Stomach (tissue), 9 donors: ENCODE results near the gene SNX1. TPM values are rescaled to one million over a fixed set of nuclear protein-coding genes. Genes with fewer than 3 reads are reported as not detected.
A peak's percentile ranks its signal among the peaks of the same experiment; 100 is the strongest.
"Not testable (repeated sequence)": the region's sequence is repeated elsewhere in the genome, so short reads cannot be mapped to it uniquely, and the experiment has no call there.

Source experiments
- DNase-seq, 2 donors: peaks; one replicate each; pipeline versions ENCODE4 v3.0.0 to v3.0.0-alpha.2; 2013 to 2019
- H3K27ac ChIP-seq, 5 donors: fragments of 200-600 bp in 4 of 5; sonication (generic) in 4 of 5; one replicate each; pipeline ENCODE4 v1.5.1; 2013 to 2019; ENCODE audit warnings: mild to moderate bottlenecking in 1 of 5, moderate library complexity in 1 of 5
- H3K27me3 ChIP-seq, 3 donors: fragments of 200-600 bp; sonication (generic); one replicate each; pipeline ENCODE4 v1.5.1; 2017 to 2019; ENCODE audit warnings: mixed run types in 1 of 3
- H3K36me3 ChIP-seq, 4 donors: fragments of 200-600 bp; sonication (generic); 1 replicate in 3 of 4; 2 replicates in 1 of 4; pipeline ENCODE4 v1.5.1; 2016 to 2019
- H3K4me1 ChIP-seq, 4 donors: fragments of 200-600 bp; sonication (generic); one replicate each; pipeline ENCODE4 v1.5.1; 2016 to 2019
- H3K4me3 ChIP-seq, 4 donors: fragments of 200-600 bp; sonication (generic) in 3 of 4; one replicate each; pipeline ENCODE4 v1.5.1; 2016 to 2019; ENCODE audit warnings: mild to moderate bottlenecking in 1 of 4
- H3K9me3 ChIP-seq, 4 donors: fragments of 200-600 bp; sonication (generic); one replicate each; pipeline ENCODE4 v1.5.1; 2016 to 2019
- CTCF ChIP-seq, 7 experiments: fragments of 450-650 bp in 4 of 7; fragments of 200-600 bp in 3 of 7; sonication (generic) in 3 of 7; IDR thresholded peaks; one replicate each; pipeline ENCODE4 v1.5.1; 2016 to 2019; ENCODE audit warnings: antibody characterized with exemption in 7 of 7, control low read depth in 2 of 7, mild to moderate bottlenecking in 1 of 7
- EP300 ChIP-seq: sonication (generic); formaldehyde crosslinking; IDR thresholded peaks from one replicate; pipeline ENCODE4 v1.6.1; 2017; ENCODE audit warnings: antibody characterized with exemption
- POLR2A ChIP-seq, 4 donors: fragments of 450-650 bp; IDR thresholded peaks; one replicate each; pipeline ENCODE4 v1.6.1; 2016; ENCODE audit warnings: antibody characterized with exemption in 4 of 4, control low read depth in 2 of 4, mild to moderate bottlenecking in 1 of 4, moderate library complexity in 1 of 4
- POLR2AphosphoS5 ChIP-seq, 3 donors: sonication (generic); formaldehyde crosslinking; IDR thresholded peaks; one replicate each; pipeline ENCODE4 v1.6.1; 2016; ENCODE audit warnings: antibody characterized with exemption in 3 of 3
- WGBS, 5 donors: extraction: QIAGEN DNeasy Blood & Tissue Kit in 3 of 5; methylation state at CpG; one replicate each; pipeline versions ENCODE4 v1.1.5 to v1.1.7; 2013 to 2018; 5-methylcytosine and 5-hydroxymethylcytosine counted together
- intact Hi-C: fragments of 100-400 bp; cut with DNase I; formaldehyde crosslinking; loops from one replicate; pipeline ENCODE4 v1.15.1; 2023; ENCODE audit warnings: low total_unique reads
- polyA plus RNA-seq, 3 donors: library from polyadenylated mRNA; stranded (reverse); fragments of 200-250 nt; gene quantifications; one replicate each; pipeline ENCODE4 v1.2.3, GENCODE V29; 2013
- total RNA-seq, 5 donors: library from RNA; depleted of rRNA; stranded (reverse); fragments of >200 nt; gene quantifications; one replicate each; pipeline versions ENCODE4 v1.1.0 to v1.2.3, GENCODE V29; 2014 to 2016
- donor health status: healthy with polysubstance abuse.
- donor health status: Bipolar disorder and iron deficiency.
- donor health status: healthy.

The SNX1 gene
- total and polyA plus RNA-seq, 8 donors = 38.8 to 119 (median 61.9) TPM

DNA sequence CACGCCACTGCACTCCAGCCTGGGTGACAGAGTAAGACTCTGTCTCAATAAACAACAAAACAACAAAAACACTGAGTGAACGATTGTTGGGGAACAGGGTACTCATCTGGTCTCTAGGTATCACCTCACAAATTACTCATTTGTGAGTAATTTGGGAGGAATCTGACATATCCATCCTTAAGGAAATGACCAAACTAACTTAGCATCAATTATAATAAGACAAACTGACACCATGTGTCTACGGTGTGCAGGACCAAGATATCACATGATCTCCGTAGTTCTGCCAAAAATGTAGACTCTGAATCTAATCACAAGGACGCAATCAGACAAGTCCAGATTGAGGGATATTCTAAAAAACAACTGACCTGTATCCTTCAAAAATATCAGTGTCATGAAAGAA lies 37.5 kb upstream of the SNX1 start:
- DNase-seq = no peak
- no peaks in the 10 kb centered on the region for H3K4me1 ChIP-seq
- H3K36me3 ChIP-seq = no peaks in the 10 kb centered on the region
- H3K9me3 ChIP-seq = peaks cover 0 to 4% (median 2%) of the 10 kb centered on the region in 4 donors
- H3K27ac ChIP-seq = no peak overlapping the region
- intact Hi-C loops = no loop called here
- 77 to 83% (median 81%) methylated on average over 5 of the region's 5 CpGs for WGBS, 5 donors
- no peak overlapping the region for H3K4me3 ChIP-seq
- H3K27me3 ChIP-seq = no peaks in the 10 kb centered on the region
- no peak for TF ChIP-seq CTCF (IDR thresholded peaks at IDR 0.05)
- no peak for TF ChIP-seq POLR2A (IDR thresholded peaks at IDR 0.05)
- TF ChIP-seq EP300 = no peak
- TF ChIP-seq POLR2AphosphoS5 (IDR thresholded peaks at IDR 0.05) = no peak

DNA sequence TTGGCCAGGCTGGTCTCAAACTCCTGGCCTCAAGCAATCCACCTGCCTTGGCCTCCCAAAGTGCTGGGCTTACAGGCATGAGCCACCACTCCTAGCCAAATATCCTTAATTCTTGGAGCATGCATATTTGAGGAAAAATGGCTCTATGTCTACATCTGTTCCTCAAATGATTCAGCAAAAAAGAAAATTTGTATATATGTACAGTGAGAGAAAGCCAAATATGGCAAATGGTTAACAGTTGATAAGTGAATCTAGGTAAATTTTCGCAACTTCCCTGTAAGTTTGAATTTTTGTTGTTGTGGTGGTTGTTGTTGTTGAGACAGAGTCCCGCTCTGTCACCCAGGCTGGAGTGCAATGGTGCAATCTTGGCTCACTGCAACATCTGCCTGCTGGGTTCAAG lies 36.7 kb upstream of the SNX1 start:
- DNase-seq, H3K9me3 ChIP-seq, H3K4me3 ChIP-seq, H3K27ac ChIP-seq, H3K27me3 ChIP-seq, H3K36me3 ChIP-seq, intact Hi-C loops, H3K4me1 ChIP-seq: not testable (repeated sequence)
- 88 to 95% (median 90%) methylated on average over 2 of the region's 2 CpGs for WGBS, 5 donors

DNA sequence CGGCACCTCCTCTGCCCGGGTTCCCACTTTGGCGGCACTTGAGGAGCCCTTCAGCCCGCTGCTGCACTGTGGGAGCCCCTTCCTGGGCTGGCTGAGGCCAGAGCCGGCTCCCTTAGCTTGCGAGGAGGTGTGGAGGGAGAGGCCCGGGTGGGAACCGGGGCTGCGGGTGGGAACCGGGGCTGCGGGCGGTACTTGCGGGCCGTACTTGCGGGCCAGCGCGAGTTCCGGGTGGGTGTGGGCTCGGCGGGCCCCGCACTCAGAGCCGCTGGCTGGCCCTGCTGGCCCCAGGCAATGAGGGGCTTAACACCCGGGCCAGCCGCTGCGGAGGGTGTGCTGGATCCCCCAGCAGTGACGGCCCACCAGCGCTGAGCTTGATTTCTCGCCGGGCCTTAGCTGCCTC lies 35.1 kb upstream of the SNX1 start:
- Histone ChIP-seq H3K4me3 (no peak overlapping the region), H3K4me1 (no peaks in the 10 kb centered on the region), H3K27me3 (no peaks in the 10 kb centered on the region), H3K27ac (no peak overlapping the region), H3K36me3 (no peaks in the 10 kb centered on the region), H3K9me3 (peaks cover 0 to 4% (median 2%) of the 10 kb centered on the region in 4 donors)
- 90 to 96% (median 95%) methylated on average over 23 to 29 of the region's 29 CpGs for WGBS, 5 donors
- intact Hi-C loops = loop anchor here (10.0 kb wide), 1 partner anchor 166 kb away; no protein-coding TSS in a partner anchor
- no peak for DNase-seq
- TF ChIP-seq EP300 = no peak
- no peak for TF ChIP-seq POLR2AphosphoS5 (IDR thresholded peaks at IDR 0.05)
- TF ChIP-seq CTCF (IDR thresholded peaks at IDR 0.05) = no peak
- no peak for TF ChIP-seq POLR2A (IDR thresholded peaks at IDR 0.05)

DNA sequence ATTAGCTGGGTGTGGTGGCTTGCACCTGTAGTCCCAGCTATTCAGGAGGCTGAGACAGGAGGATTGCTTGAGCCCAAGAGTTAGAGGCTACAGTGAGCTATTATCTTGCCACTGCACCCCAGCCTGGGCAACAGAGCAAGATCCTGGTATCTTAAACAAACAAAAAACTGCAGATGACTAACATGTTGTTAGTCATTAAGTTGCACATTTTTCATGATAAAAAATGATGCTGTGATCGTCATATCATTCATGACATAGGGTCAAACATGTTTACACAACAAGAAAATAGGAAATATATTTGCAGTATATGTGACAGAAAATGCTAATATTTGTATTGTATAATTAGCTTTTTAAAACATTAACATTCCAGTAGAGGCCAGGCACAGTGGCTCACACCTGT lies 29.3 kb upstream of the SNX1 start:
- WGBS, 5 donors = 20 to 46% (median 28%) methylated on average over 1 of the region's 1 CpG
- no peaks in the 10 kb centered on the region for H3K27me3 ChIP-seq
- no peak for DNase-seq
- peaks cover 15 to 32% (median 21%) of the 10 kb centered on the region in 4 donors for H3K4me1 ChIP-seq
- H3K27ac ChIP-seq = no peak overlapping the region
- peaks cover 0 to 3% (median under 1%) of the 10 kb centered on the region in 4 donors for H3K36me3 ChIP-seq
- intact Hi-C loops = loop anchor here (5.0 to 10.0 kb wide), 2 partner anchors 172 to 309 kb away; no protein-coding TSS in a partner anchor
- TF ChIP-seq EP300 (no peak), POLR2A (IDR thresholded peaks at IDR 0.05) (no peak)
- no peaks in the 10 kb centered on the region for H3K9me3 ChIP-seq
- no peak overlapping the region for H3K4me3 ChIP-seq

- H3K36me3 ChIP-seq = peaks cover 3 to 14% (median 8%) of the 10 kb centered on the region in 4 donors
- no peak overlapping the region for H3K27ac ChIP-seq
- TF ChIP-seq CTCF (IDR thresholded peaks at IDR 0.05) (peak in 5 of 7 experiments; percentile 76 to 91 (median 77)), EP300 (no peak), POLR2A (IDR thresholded peaks at IDR 0.05) (no peak), POLR2AphosphoS5 (IDR thresholded peaks at IDR 0.05) (no peak)
- H3K4me1 ChIP-seq = peaks cover 24 to 41% (median 29%) of the 10 kb centered on the region in 4 donors
- intact Hi-C loops = loop anchor here (5.0 to 10.0 kb wide), 2 partner anchors 173 to 310 kb away; no protein-coding TSS in a partner anchor
- 19 to 26% (median 23%) methylated on average over 11 of the region's 11 CpGs for WGBS, 5 donors
- peak; percentile 72 to 83 for DNase-seq
- H3K4me3 ChIP-seq = no peak overlapping the region
- H3K27me3 ChIP-seq = no peaks in the 10 kb centered on the region
- H3K9me3 ChIP-seq = no peaks in the 10 kb centered on the region
These were observed 28.2 kb upstream of the SNX1 start for GRCh38 chr15:64067564-64068030.
